ENCODE measurements around the gene ZNF202.

Gene ZNF202

GRCh38 chr11:123773026-123773425, 31.6 kb upstream of the ZNF202 start:
- no peak for TF ChIP-seq CTCF (IDR thresholded peaks at IDR 0.05; ENCODE audit: low read depth, low read length)
- H3K4me3 ChIP-seq (replicated peaks in 1 of 2; ENCODE audit: low read depth in 2 of 2, low read length in 2 of 2): no peak overlapping the region
- DNase-seq (ENCODE audit: low read depth in 2 of 2): no peak

DNA sequence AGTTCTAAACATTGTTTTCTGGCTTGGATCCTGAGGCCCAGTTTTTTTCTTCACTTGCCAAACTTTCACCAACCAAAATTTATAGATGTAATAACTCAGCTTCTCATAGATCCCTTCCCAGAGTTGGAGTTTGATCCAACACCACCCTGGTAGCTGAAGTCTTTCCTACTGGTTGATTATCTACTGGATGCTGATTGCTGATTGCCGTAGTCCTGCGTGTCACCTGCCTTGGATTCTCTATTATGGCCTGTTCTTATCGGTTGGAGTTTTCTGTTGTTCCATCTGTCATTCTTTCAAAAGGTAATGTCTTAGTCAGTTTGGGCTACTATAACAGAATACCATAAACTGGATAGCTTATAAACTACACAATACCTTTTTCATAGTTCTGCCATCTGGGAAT, 30.2 kb upstream of the ZNF202 start:
- H3K4me3 ChIP-seq (replicated peaks in 1 of 2; ENCODE audit: low read depth in 2 of 2, low read length in 2 of 2): no peak overlapping the region
- no peak for DNase-seq (ENCODE audit: low read depth in 2 of 2)
- no peak for TF ChIP-seq CTCF (IDR thresholded peaks at IDR 0.05; ENCODE audit: low read depth, low read length)

- DNase-seq (ENCODE audit: low read depth in 2 of 2): no peak
- no peak overlapping the region for H3K4me3 ChIP-seq (replicated peaks in 1 of 2; ENCODE audit: low read depth in 2 of 2, low read length in 2 of 2)
- TF ChIP-seq CTCF (IDR thresholded peaks at IDR 0.05; ENCODE audit: low read depth, low read length): no peak
Measured at GRCh38 chr11:123770712-123771111, 29.3 kb upstream of the ZNF202 start.

DNA sequence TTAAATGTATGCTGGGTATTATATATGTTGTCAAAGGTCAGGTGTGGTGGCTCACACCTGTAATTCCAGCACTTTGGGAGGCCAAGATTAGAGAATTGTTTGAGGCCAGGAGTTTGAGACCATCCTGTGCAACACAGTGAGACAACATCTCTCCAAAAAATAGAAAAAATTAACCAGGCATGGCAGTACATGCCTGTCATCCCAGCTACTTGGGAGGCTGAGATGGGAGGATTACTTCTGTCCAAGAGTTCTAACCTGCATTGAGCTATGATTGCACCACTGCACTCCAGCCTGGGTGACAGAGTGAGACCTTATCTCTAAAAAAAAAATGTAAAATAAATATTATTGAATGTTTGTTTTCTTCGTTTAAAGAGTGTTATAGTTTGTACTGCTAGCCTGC, 24.1 kb upstream of the ZNF202 start:
- no peak for DNase-seq (ENCODE audit: low read depth in 2 of 2)
- H3K4me3 ChIP-seq (replicated peaks in 1 of 2; ENCODE audit: low read depth in 2 of 2, low read length in 2 of 2): no peak overlapping the region
- no peak for TF ChIP-seq CTCF (IDR thresholded peaks at IDR 0.05; ENCODE audit: low read depth, low read length)

DNA sequence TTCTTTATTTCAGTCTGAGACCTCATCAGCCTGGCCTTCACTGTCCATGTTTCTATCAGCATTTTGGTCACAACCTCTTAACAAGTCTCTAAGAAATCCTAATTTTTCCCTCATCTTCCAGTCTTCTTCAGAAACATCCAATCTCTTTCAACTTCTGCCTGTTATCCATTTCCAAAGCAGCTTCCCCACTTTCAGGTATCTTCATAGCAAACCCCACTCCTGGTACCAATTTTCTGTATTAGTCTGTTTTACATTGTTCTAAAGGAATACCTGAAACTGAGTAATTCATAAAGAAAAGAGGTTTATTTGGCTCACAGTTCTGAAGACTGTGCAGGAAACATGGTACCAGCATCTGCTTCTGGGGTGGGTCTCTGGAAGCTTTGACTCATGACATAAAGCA, 21.0 kb upstream of the ZNF202 start:
- DNase-seq (ENCODE audit: low read depth in 2 of 2): no peak
- no peak for TF ChIP-seq CTCF (IDR thresholded peaks at IDR 0.05; ENCODE audit: low read depth, low read length)
- no peak overlapping the region for H3K4me3 ChIP-seq (replicated peaks in 1 of 2; ENCODE audit: low read depth in 2 of 2, low read length in 2 of 2)

- H3K4me3 ChIP-seq (replicated peaks in 1 of 2; ENCODE audit: low read depth in 2 of 2, low read length in 2 of 2): no peak overlapping the region
- DNase-seq (ENCODE audit: low read depth in 2 of 2): no peak
- TF ChIP-seq CTCF (IDR thresholded peaks at IDR 0.05; ENCODE audit: low read depth, low read length): no peak
Measured at GRCh38 chr11:123760894-123761293, 19.4 kb upstream of the ZNF202 start.

DNA sequence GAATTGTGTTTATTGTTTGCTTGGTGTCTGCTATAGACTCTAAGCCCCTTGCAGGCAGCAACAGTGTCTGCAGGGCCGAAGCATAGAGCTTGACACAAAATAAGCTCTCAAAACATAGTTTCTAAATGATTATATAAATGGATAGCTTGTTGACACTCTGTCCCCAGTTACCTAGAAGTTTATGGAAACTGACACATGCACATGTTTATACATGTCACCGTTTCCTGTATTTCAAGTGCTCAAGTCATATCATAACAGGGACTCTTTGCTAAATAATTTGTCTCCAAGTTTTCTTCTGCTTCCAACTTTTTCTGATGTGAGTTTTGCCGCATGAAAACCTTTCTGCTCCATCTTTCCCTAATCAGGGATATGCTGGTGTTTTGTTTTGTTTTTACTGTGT, 16.5 kb upstream of the ZNF202 start:
- H3K4me3 ChIP-seq (replicated peaks in 1 of 2; ENCODE audit: low read depth in 2 of 2, low read length in 2 of 2): no peak overlapping the region
- DNase-seq (ENCODE audit: low read depth in 2 of 2): no peak
- TF ChIP-seq CTCF (IDR thresholded peaks at IDR 0.05; ENCODE audit: low read depth, low read length): no peak

All from cardiac fibroblast (primary cell).